GDM1 (cell line): ENCODE measurements around the gene CRACDL.
"Not testable (repeated sequence)": the region's sequence is repeated elsewhere in the genome, so short reads cannot be mapped to it uniquely, and the experiment has no call there.

Experiments
- DNase-seq: peaks from one replicate; lab custom pipeline; 2025; lab: John Stamatoyannopoulos, UW

CRACDL gene

GRCh38 chr2:98884658-98885057, 51.4 kb downstream of the CRACDL start:
- no peak for DNase-seq

DNA sequence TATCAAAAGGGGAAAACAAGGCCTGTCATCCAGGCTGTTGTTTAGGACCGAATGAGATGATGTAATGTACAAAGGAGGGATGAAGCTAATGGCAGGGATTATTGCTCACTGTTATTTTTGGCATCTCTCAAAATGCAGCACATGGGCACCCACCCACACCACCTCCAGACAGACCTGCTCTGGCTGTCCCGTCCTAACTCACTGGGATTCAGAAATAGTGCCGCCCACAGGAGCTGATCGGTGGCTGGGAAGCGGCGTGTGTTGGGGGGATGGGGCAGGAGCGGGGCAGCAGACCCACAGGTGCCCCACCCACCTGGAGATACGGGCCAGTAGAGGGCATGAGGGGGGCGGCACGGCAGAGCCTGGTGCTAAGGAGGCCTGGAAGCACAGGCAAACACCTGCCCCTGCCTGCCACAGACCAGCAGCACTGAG, 52.2 kb downstream of the CRACDL start:
- DNase-seq = no peak

DNA sequence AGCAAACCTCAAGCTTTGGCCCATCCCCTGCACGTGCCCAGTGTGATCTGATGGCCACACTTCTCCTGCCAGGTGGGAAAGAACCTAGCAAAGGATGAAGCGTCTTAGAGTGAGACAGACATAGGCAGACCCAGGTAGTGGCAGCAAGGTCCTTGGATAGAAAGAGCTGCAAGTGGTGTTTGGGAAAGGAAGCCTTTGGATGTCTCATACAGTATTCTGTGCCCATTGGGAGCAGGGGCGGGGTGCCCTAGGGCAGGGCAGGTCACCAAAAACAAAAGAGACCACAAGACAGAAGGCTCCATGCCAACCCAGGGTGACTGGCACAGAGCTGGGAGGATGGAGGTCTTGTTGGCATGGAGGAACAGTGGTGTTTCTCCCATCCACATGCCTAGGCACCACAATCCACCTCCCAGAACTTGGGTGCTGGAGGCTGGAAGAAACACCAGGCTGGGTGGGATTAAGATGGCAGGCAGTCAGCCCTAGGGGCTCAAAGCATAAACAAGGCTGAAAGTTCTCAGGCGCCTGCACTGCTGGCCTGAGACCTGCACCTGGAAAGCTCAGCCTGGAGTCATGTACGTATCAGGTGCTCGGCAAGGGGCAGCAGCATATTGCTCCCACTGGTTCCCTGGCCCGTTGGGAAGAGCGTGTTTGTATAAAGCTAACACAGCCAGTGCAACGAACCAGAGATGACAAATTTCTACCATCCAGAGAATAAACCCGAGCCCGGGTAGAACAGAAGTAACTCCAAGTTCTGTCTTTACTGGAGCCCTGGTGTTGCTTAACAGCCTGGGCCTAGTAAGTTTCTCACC, 52.9 kb downstream of the CRACDL start:
- DNase-seq = no peak

GRCh38 chr2:98882368-98882767, 53.7 kb downstream of the CRACDL start:
- no peak for DNase-seq

DNA sequence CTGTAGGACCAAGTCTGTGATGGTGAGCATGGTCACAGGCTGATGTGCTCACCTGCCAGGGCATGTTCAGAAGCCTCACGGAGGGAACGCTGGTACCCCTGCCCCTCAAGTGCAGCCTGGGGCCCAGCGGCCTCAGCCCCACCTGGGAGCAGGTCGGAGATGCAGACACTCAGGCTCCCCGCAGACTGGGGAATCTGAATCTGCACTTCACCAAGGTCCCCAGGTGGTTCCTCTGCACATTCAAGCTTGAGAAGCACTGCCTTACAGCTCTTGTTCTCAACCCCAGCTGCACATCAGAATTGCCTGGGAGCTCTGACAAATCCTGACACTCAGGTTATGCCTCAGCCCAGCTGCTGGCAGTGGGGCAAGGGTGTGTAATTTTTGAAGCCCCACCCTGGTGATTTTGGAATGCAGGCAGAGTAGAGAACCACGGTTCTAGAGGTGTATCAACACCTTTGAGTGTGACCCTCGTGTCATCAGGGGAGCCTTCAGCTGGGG, 54.8 kb downstream of the CRACDL start:
- no peak for DNase-seq

DNA sequence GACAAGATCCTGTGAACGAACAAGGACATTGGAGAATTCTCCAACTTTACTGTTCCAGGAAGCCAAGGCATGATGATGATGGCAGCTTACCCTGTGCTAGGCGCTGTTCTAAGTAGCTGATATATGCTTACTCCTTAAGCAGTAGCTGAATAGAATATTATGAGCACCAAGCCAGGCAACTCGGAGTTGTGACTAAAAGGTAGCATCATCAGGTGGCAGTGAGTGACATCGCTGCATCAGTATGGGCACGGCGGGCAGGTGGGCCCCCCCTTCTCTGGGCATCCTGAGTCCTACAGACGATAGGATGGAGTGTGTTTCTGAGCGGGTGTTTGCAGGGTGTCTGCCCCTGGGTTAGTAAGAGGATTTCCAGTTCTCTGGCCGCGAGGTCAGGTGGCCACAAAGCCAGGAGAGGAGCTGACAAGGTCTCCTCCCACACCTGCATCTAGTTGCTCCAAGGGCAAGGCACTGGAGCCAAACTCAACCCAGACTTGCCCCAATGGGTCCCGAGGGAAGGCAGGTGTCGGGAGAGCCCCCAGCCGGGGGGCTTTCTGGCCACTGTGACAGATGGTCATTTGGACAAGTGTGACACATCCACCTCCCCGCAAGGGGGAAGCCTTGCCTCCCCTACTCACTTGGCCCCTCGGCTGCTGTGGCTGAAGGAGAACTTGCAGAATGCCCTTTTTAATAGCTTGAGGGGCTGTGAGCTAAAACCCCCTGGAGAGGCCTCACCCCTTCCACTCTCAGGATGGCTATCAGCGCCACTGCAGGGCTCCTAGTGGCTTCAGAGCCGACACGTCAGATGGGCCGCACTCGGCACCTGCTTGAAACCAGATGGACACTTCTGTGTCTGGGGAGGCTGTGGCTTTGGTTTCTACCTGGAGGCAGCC, 55.5 kb downstream of the CRACDL start:
- DNase-seq = no peak

DNA sequence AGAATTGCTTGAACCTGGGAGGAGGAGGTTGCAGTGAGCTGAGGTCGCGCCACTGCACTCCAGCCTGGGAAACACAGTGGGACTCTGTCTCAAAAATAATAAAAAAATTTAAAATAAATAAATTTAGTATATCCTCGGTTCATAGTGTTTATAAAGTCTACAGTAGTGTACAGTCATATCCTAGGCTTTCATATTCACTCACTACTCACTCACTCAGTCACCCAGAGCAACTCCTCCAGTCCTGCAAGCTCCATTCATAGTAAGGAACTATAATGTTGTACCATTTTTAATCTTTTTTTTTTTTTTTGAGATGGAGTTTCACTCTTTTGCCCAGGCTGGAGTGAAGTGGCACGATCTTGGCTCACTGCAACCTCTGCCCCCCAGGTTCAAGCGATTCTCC, 58.4 kb downstream of the CRACDL start:
- DNase-seq = not testable (repeated sequence)

GRCh38 chr2:98876741-98877140, 59.3 kb downstream of the CRACDL start:
- DNase-seq = no peak

GRCh38 chr2:98875746-98876145, 60.3 kb downstream of the CRACDL start:
- no peak for DNase-seq

GRCh38 chr2:98875081-98875728, 60.8 kb downstream of the CRACDL start:
- DNase-seq = no peak

DNA sequence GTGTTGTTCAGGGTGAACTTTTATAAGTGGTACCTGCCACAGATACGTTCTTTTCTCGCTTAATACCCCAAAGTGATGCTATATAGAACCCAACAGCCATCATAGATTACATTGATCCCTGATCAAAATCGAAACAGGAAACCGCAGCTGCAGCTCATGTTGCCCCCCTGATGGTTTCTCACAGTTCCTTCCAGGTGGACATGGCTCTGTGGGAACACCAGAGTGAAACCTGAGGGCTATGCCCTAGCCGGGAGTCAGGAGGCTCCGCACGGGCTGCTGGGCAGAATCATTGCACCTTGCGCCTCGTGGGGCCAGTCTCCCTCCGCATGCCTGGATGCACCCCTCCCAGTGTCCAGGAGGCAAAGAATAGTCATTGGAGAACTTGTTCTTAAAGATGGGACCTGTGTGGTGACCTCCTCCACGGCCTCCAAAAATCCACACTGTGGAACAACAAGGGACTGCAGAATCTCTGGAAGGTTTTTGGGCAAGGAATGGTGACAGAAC, 61.8 kb downstream of the CRACDL start:
- DNase-seq = no peak

DNA sequence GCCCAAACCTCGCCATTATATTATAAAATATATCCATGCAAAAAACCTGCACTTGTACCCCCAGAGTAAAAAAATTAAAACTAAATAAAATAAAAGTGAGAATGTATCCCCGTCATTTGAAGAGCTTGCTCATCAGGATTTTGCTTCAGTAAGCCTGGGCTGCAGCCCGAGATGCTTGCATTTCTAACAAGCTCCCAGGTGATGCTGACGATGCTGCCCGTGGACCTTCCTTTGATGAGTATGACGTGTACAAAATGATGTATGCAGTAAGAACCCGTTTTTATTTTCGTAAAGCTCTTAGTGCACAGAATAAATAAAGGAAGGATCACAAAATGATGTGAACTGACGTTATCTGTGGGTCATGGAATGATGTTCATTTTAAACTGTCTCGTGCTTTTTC, 63.5 kb downstream of the CRACDL start:
- DNase-seq = no peak

DNA sequence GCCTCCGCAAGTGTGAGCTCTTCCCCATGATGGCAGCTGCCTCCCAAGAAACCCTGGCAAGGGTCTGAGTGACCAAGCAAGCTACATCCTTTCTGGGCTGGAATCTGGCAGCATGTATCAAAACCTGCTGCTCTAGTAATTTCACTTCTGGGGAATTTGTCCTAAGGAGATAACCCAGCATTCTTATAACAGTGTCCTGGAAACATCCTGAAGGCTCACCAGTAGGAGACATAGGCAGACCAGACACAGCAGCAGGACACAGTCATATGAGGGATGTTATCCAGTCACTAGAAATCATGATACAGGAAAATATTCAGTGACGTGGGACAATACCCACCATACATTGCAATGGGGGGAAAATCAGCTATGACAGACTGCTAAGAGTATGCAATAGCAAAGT, 64.5 kb downstream of the CRACDL start:
- DNase-seq = no peak

DNA sequence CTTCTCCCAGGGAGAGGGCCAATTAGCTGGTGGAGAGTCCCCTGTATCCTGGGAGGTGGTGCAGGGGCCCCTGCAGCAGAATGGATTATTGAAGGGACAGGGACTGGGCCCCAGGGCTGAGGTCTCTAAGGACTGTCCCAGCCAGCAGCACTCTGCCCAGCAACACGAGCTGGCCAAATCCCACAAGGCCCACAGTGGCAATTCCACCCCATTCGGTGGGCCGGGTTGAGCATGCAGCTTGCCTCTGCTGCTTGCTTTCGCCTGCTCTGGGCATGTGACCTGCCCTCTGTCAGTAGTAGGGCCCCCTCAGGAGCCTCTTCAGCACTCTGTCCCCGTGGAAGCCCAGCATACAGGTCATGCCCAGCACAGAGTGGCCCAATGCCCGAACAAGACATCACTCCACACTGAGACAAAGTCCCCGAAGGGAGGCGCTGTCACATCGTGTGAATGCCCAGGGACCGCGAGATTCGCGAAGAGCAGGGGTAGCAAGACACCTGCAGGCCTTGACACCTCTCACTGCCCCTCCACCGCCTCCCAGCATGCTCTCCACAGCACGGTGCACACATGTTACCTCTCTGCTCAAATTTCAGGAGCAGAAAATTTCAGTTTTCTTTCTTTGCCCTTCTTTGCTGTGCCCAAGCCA, 65.4 kb downstream of the CRACDL start:
- no peak for DNase-seq

- DNase-seq = no peak
Observed at GRCh38 chr2:98869870-98870269, 66.2 kb downstream of the CRACDL start.

- no peak for DNase-seq
Observed at GRCh38 chr2:98869272-98869641, 66.8 kb downstream of the CRACDL start.

- no peak for DNase-seq
Observed at GRCh38 chr2:98868548-98869271, 67.3 kb downstream of the CRACDL start.

- no peak for DNase-seq
Observed at GRCh38 chr2:98867539-98868309, 68.3 kb downstream of the CRACDL start.

DNA sequence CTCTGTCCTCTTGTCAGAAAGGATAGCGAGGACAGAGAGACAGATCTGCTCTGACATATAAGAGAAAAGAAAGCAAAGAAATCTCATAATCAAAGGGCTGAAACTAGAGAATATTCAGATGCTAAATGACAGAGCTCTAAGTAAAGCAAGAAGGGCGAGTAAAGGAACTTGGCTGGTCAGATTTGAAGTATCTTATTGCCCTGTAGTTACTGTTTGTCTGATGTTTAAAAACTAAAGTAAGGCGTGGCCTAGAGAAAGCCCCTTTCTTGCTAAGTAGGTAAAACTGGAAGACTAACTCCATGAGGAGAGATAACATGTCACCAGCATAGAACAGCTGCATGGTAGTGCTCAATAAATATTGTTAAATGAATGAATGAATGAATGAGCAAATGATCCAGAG, 70.0 kb downstream of the CRACDL start:
- DNase-seq = no peak

DNA sequence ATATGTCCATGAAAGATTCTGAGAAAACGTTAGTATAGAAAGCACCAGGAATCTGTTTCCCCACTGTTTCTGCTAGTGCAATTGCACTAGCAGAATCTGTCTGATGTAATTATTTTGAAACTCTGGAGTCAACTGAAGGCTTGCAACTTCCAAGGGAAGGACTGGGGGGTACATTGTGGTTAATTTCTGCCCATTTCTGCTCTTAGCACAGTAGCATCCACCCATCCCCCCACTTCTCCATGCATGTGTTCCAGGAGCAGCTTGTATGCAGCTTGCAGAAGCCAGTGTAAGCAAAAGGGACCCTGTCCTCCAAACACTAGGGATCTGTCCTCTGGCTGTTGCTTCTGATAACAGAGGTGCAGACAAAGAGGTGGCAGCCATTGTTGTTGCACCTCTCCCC, 74.4 kb downstream of the CRACDL start:
- no peak for DNase-seq
